Left ventricle myocardium inferior (tissue), 1 donor: Measurements from ENCODE around the gene GET3. TPM values are rescaled to one million over a fixed set of nuclear protein-coding genes. Genes with fewer than 3 reads are reported as not detected.
A peak's percentile ranks its signal among the peaks of the same experiment; 100 is the strongest.
"Not testable (repeated sequence)": the region's sequence is repeated elsewhere in the genome, so short reads cannot be mapped to it uniquely, and the experiment has no call there.

Experiments
- DNase-seq: peaks from one replicate; pipeline ENCODE4 v3.0.0-alpha.2; 2020
- H3K27ac ChIP-seq: fragments of 200-600 bp; replicated peaks from 2 replicates; pipeline ENCODE4 v1.8.0; 2021
- H3K27me3 ChIP-seq: fragments of 200-600 bp; 2 replicates; pipeline ENCODE4 v1.8.0; 2021; ENCODE audit warnings: low read depth
- H3K36me3 ChIP-seq: fragments of 200-600 bp; 2 replicates; pipeline ENCODE4 v1.8.0; 2021
- H3K4me1 ChIP-seq: fragments of 200-600 bp; 2 replicates; pipeline ENCODE4 v1.8.0; 2021
- H3K4me3 ChIP-seq: fragments of 200-600 bp; 2 replicates; pipeline ENCODE4 v1.8.0; 2021; ENCODE audit warnings: mild to moderate bottlenecking, moderate library complexity
- H3K9me3 ChIP-seq: fragments of 200-600 bp; replicated peaks from 2 replicates; pipeline ENCODE4 v1.8.0; 2021
- CTCF ChIP-seq: fragments of 200-600 bp; IDR thresholded peaks from 2 replicates; pipeline ENCODE4 v1.8.0; 2021; ENCODE audit warnings: antibody characterized with exemption, mild to moderate bottlenecking, borderline replicate concordance
- intact Hi-C: fragments of 100-400 bp; cut with micrococcal nuclease; formaldehyde crosslinking; loops from one replicate; pipeline ENCODE4 v1.11.0; 2022
- total RNA-seq: library from RNA; stranded (reverse); fragmentation: NEBNext Ultra II Directional; extraction: Animal tissue kit (Norgen Biotek cat#: 25700); gene quantifications from one replicate; pipeline ENCODE4 v1.2.1, GENCODE V29; 2021
- donor health status: DM: no; HTN: yes; CAD: no; lungs with severe emphysema.

The GET3 gene
- total RNA-seq, 1 donor from 2014 or later, result 65.1 TPM

GRCh38 chr19:12723641-12724426, 13.5 kb upstream of the GET3 start, which contains the start of gene TNPO2:
TNPO2 (minus strand) TSS chr19:12723932; CDS start chr19:12720977, 2,955 bp downstream.
- no peaks in the 10 kb centered on the region for H3K9me3 ChIP-seq
- peak within 1 kb of the TSS; percentile 96 for H3K27ac ChIP-seq
- DNase-seq, result peak; percentile 47
- no peak for TF ChIP-seq CTCF
- intact Hi-C loops, result no loop called here
- H3K4me1 ChIP-seq, result peaks cover 46% of the 10 kb centered on the region
- H3K4me3 ChIP-seq, result peak within 1 kb of the TSS; percentile 83
- H3K27me3 ChIP-seq, result no peaks in the 10 kb centered on the region
- H3K36me3 ChIP-seq, result peaks cover 18% of the 10 kb centered on the region

- H3K4me3 ChIP-seq, DNase-seq, intact Hi-C loops, H3K9me3 ChIP-seq, H3K27ac ChIP-seq, H3K27me3 ChIP-seq: not testable (repeated sequence)
- Histone ChIP-seq H3K4me1 (peaks cover 37% of the 10 kb centered on the region), H3K36me3 (peaks cover 27% of the 10 kb centered on the region)
Observed at GRCh38 chr19:12725612-12726011, 11.7 kb upstream of the GET3 start.

GRCh38 chr19:12726988-12727316, 10.3 kb upstream of the GET3 start:
- Histone ChIP-seq H3K9me3 (no peaks in the 10 kb centered on the region), H3K27ac (no peak overlapping the region), H3K27me3 (no peaks in the 10 kb centered on the region), H3K4me1 (peaks cover 32% of the 10 kb centered on the region), H3K4me3 (no peak overlapping the region), H3K36me3 (peaks cover 39% of the 10 kb centered on the region)
- no peak for DNase-seq
- no peak for TF ChIP-seq CTCF
- intact Hi-C loops, result no loop called here

DNA sequence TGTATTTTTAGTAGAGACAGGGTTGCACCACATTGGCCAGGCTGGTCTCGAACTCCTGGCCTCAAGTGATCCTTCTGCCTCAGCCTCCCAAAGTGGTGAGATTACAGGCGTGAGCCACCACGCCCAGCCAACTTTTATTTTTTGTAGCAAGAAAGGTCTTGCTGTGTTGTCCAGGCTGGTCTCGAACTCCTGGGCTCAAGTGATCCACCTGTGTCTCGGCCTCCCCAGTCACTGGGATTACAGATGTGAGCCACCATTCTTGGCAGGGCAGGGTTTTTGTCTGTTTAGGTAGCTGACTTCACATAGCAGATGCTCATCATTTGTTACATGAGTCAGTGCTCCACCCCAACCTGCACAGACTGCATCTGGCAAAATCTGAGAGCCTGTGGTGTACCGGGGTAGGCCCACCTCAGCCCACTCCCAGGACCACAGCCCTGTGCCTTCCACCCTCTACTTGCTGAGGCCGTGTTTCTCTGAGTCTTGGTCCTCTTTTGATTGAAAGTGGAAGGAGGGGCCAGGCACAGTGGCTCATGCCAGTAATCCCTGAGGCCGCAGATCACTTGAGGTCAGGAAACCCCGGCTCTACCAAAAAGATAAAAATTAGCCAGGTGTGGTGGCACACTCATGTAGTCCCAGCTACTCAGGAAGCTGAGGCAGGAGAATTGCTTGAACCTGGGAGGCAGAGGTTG, 9.4 kb upstream of the GET3 start:
- TF ChIP-seq CTCF, result no peak
- H3K27me3 ChIP-seq, result no peaks in the 10 kb centered on the region
- no peak for DNase-seq
- intact Hi-C loops, result no loop called here
- no peak overlapping the region for H3K27ac ChIP-seq
- H3K4me1 ChIP-seq, result peaks cover 38% of the 10 kb centered on the region
- H3K4me3 ChIP-seq, result no peak overlapping the region
- no peaks in the 10 kb centered on the region for H3K9me3 ChIP-seq
- H3K36me3 ChIP-seq, result peaks cover 46% of the 10 kb centered on the region

- Histone ChIP-seq H3K27me3 (no peaks in the 10 kb centered on the region), H3K4me1 (peaks cover 40% of the 10 kb centered on the region), H3K9me3 (no peaks in the 10 kb centered on the region), H3K4me3 (no peak overlapping the region), H3K27ac (no peak overlapping the region), H3K36me3 (peaks cover 46% of the 10 kb centered on the region)
- no peak for DNase-seq
- TF ChIP-seq CTCF, result no peak
- intact Hi-C loops, result no loop called here
Observed at GRCh38 chr19:12730064-12730463, 7.2 kb upstream of the GET3 start.

GRCh38 chr19:12731337-12731736, 6.0 kb upstream of the GET3 start:
- TF ChIP-seq CTCF, result no peak
- peaks cover 45% of the 10 kb centered on the region for H3K4me1 ChIP-seq
- H3K27ac ChIP-seq, result no peak overlapping the region
- no peaks in the 10 kb centered on the region for H3K9me3 ChIP-seq
- no peak for DNase-seq
- H3K4me3 ChIP-seq, result no peak overlapping the region
- peaks cover 46% of the 10 kb centered on the region for H3K36me3 ChIP-seq
- intact Hi-C loops, result no loop called here
- no peaks in the 10 kb centered on the region for H3K27me3 ChIP-seq
